ENCODE measurements around the gene FANCE. TPM values are rescaled to one million over a fixed set of nuclear protein-coding genes. Genes with fewer than 3 reads are reported as not detected.

Gene FANCE
- total RNA-seq, 1 experiment from 2014 or later, result 16.1 TPM

DNA sequence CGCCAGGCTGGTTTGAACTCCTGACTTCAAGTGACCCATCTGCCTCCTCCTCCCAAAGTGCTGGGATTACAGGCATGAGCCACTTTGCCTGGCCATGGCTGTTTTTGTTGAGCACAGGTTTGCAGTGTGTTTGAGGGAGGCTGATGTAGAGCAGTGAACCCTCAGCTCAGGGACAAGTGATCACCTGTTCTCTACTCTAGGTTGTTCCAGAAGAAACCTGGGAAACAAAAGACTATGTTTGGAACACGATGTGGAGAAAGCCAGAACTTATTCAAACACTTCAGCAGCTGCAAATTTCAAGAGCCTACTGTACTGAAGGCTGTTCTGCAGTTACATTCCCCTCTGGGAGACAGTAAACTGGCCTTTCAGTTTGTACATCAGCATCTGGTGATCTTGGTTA is 55.9 kb downstream of the FANCE start:
- DNase-seq (ENCODE audit: low read depth, low spot score) (no peak), ATAC-seq (no peak)
- Histone ChIP-seq H2AFZ (ENCODE audit: low read depth, low read length, poor library complexity, severe bottlenecking) (no peak overlapping the region), H3K4me3 (replicated peaks in 1 of 2; ENCODE audit: low read depth in 1 of 2, low read length in 2 of 2) (no peak overlapping the region), H3K9me3 (ENCODE audit: control insufficient read depth in 1 of 2, insufficient read depth in 1 of 2, low read depth in 1 of 2, low read length in 2 of 2) (no peaks in the 10 kb centered on the region), H3K4me2 (ENCODE audit: low read length) (no peak overlapping the region), H4K20me1 (ENCODE audit: insufficient read depth) (no peaks in the 10 kb centered on the region), H3K36me3 (ENCODE audit: control insufficient read depth in 1 of 2, insufficient read depth in 2 of 2, low read length in 2 of 2) (no peaks in the 10 kb centered on the region), H3K27me3 (ENCODE audit: insufficient read depth, low read length) (no peaks in the 10 kb centered on the region), H3K79me2 (ENCODE audit: insufficient read depth, low read length) (no peaks in the 10 kb centered on the region), H3K27ac (ENCODE audit: low read depth, low read length) (no peak overlapping the region), H3K9ac (ENCODE audit: low read length) (no peak overlapping the region), H3K4me1 (ENCODE audit: control insufficient read depth in 1 of 2, insufficient read depth in 2 of 2, low read length in 2 of 2) (no peaks in the 10 kb centered on the region), H3K9me2 (ENCODE audit: insufficient read depth) (no peaks in the 10 kb centered on the region)
- ChIA-PET POLR2A (no interaction called here), RAD21 (ENCODE audit: low non-redundant PET in 1 of 2, low total read pairs in 2 of 2, uncharacterized antibody in 2 of 2, unreplicated experiment in 2 of 2) (no interaction called here), CTCF (no interaction called here)
- TF ChIP-seq SRF (IDR thresholded peaks at IDR 0.05; ENCODE audit: low read depth) (no peak), EGR1 (IDR thresholded peaks at IDR 0.05; ENCODE audit: low read depth) (no peak), YY1 (IDR thresholded peaks at IDR 0.05; ENCODE audit: extremely low read depth, insufficient replicate concordance, low read depth, low read length) (no peak), TCF7L2 (IDR thresholded peaks at IDR 0.05; ENCODE audit: borderline replicate concordance, extremely low read depth, insufficient read depth, insufficient read length) (no peak), CBX3 (IDR thresholded peaks at IDR 0.05; ENCODE audit: low read depth) (no peak), ELF1 (IDR thresholded peaks at IDR 0.05; ENCODE audit: borderline replicate concordance, low read depth) (no peak), FOSL1 (IDR thresholded peaks at IDR 0.05; ENCODE audit: low read depth) (no peak), EZH2phosphoT487 (IDR thresholded peaks at IDR 0.05; ENCODE audit: borderline replicate concordance) (no peak), ZFX (IDR thresholded peaks at IDR 0.05) (no peak), SIN3A (IDR thresholded peaks at IDR 0.05; ENCODE audit: low read depth) (no peak), CEBPB (IDR thresholded peaks at IDR 0.05; ENCODE audit: low read depth) (no peak), POLR2AphosphoS5 (IDR thresholded peaks at IDR 0.05; ENCODE audit: low read depth, low read length) (no peak)
- TF ChIP-seq, protein P1, sequence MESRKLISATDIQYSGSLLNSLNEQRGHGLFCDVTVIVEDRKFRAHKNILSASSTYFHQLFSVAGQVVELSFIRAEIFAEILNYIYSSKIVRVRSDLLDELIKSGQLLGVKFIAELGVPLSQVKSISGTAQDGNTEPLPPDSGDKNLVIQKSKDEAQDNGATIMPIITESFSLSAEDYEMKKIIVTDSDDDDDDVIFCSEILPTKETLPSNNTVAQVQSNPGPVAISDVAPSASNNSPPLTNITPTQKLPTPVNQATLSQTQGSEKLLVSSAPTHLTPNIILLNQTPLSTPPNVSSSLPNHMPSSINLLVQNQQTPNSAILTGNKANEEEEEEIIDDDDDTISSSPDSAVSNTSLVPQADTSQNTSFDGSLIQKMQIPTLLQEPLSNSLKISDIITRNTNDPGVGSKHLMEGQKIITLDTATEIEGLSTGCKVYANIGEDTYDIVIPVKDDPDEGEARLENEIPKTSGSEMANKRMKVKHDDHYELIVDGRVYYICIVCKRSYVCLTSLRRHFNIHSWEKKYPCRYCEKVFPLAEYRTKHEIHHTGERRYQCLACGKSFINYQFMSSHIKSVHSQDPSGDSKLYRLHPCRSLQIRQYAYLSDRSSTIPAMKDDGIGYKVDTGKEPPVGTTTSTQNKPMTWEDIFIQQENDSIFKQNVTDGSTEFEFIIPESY (IDR thresholded peaks at IDR 0.05; ENCODE audit: extremely low read depth, insufficient replicate concordance, low read length), result no peak
- TF ChIP-seq, protein P2, sequence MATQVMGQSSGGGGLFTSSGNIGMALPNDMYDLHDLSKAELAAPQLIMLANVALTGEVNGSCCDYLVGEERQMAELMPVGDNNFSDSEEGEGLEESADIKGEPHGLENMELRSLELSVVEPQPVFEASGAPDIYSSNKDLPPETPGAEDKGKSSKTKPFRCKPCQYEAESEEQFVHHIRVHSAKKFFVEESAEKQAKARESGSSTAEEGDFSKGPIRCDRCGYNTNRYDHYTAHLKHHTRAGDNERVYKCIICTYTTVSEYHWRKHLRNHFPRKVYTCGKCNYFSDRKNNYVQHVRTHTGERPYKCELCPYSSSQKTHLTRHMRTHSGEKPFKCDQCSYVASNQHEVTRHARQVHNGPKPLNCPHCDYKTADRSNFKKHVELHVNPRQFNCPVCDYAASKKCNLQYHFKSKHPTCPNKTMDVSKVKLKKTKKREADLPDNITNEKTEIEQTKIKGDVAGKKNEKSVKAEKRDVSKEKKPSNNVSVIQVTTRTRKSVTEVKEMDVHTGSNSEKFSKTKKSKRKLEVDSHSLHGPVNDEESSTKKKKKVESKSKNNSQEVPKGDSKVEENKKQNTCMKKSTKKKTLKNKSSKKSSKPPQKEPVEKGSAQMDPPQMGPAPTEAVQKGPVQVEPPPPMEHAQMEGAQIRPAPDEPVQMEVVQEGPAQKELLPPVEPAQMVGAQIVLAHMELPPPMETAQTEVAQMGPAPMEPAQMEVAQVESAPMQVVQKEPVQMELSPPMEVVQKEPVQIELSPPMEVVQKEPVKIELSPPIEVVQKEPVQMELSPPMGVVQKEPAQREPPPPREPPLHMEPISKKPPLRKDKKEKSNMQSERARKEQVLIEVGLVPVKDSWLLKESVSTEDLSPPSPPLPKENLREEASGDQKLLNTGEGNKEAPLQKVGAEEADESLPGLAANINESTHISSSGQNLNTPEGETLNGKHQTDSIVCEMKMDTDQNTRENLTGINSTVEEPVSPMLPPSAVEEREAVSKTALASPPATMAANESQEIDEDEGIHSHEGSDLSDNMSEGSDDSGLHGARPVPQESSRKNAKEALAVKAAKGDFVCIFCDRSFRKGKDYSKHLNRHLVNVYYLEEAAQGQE (IDR thresholded peaks at IDR 0.05; ENCODE audit: low read depth), result no peak
- no TSS peak for BruUV-seq (replicated peaks)
- intact Hi-C loops (cut with micrococcal nuclease), result no loop called here

All from HCT116 (cell line).